SK-N-SH (cell line): ENCODE data around the gene GLYATL1B. TPM values are rescaled to one million over a fixed set of nuclear protein-coding genes. Genes with fewer than 3 reads are reported as not detected.
"Not testable (repeated sequence)": the region's sequence is repeated elsewhere in the genome, so short reads cannot be mapped to it uniquely, and the experiment has no call there.

Source experiments
- CTCF ChIA-PET: fragments of 300-600, 350-600 bp; formaldehyde crosslinking; extraction: SDS; loops from one replicate; lab custom pipeline; 2021; lab: Yijun Ruan, JAX
- POLR2A ChIA-PET: fragments of 350-600 bp; sonication (Branson Sonifier 250); formaldehyde crosslinking; extraction: SDS; loops from one replicate; lab custom pipeline; 2020; ENCODE audit warnings: antibody characterized with exemption, inconsistent platforms; lab: Yijun Ruan, JAX
- DNase-seq: peaks from one replicate; pipeline ENCODE4 v3.0.0; 2012
- H2AFZ ChIP-seq: fragments of 200-600 bp; sonication (generic); 2 replicates; pipeline ENCODE4 v1.8.1; 2016; ENCODE audit warnings: antibody characterized with exemption, mild to moderate bottlenecking, low read depth
- H3F3A ChIP-seq: fragments of 200-600 bp; sonication (generic); replicated peaks from 2 replicates; pipeline ENCODE3; 2016; ENCODE audit warnings: antibody characterized with exemption, mild to moderate bottlenecking; ENCODE audit not compliant: insufficient read depth
- H3K27ac ChIP-seq, 2 experiments: fragments of 200-500 bp in 1 of 2; fragments of 200-600 bp in 1 of 2; sonication (Bioruptor generic) in 1 of 2; sonication (generic), shearing (Covaris generic) in 1 of 2; 2 replicates each; pipeline versions ENCODE4 v1.5.1 to v1.6.1; 2014 to 2016; ENCODE audit warnings: low read depth in 2 of 2, inconsistent platforms in 1 of 2, low read length in 1 of 2, mild to moderate bottlenecking in 1 of 2, mixed read lengths in 1 of 2
- H3K27me3 ChIP-seq: fragments of 200-600 bp; sonication (generic), shearing (Covaris generic); 2 replicates; pipeline ENCODE4 v1.6.1; 2016; ENCODE audit warnings: mixed run types; ENCODE audit not compliant: insufficient read depth
- H3K36me3 ChIP-seq, 2 experiments: fragments of 200-500 bp in 1 of 2; fragments of 200-600 bp in 1 of 2; sonication (Bioruptor generic) in 1 of 2; sonication (generic) in 1 of 2; replicated peaks in 1 of 2; 2 replicates each; pipeline versions ENCODE3 to v1.5.1; 2014 to 2016; ENCODE audit warnings: low read length in 1 of 2, mild to moderate bottlenecking in 1 of 2; ENCODE audit not compliant: insufficient read depth in 2 of 2, control insufficient read depth in 1 of 2
- H3K4me1 ChIP-seq, 2 experiments: fragments of 200-500 bp in 1 of 2; fragments of 200-600 bp in 1 of 2; sonication (Bioruptor generic) in 1 of 2; sonication (generic), shearing (Covaris generic) in 1 of 2; 2 replicates each; pipeline versions ENCODE4 v1.5.1 to v1.6.1; 2014 to 2016; ENCODE audit warnings: low read depth in 1 of 2, low read length in 1 of 2, mixed run types in 1 of 2; ENCODE audit not compliant: insufficient read depth in 2 of 2, control insufficient read depth in 1 of 2
- H3K4me2 ChIP-seq: fragments of 200-600 bp; sonication (generic), shearing (Covaris generic); 2 replicates; pipeline ENCODE4 v1.6.1; 2017; ENCODE audit warnings: mixed run types
- H3K4me3 ChIP-seq, 2 experiments: fragments of 200-500 bp in 1 of 2; fragments of 200-600 bp in 1 of 2; sonication (Bioruptor generic) in 1 of 2; sonication (generic), shearing (Covaris generic) in 1 of 2; 2 replicates each; pipeline versions ENCODE4 v1.5.1 to v1.8.1; 2014 to 2016; ENCODE audit warnings: low read depth in 2 of 2, inconsistent platforms in 1 of 2, low read length in 1 of 2, mild to moderate bottlenecking in 1 of 2, mixed read lengths in 1 of 2, moderate library complexity in 1 of 2
- H3K79me2 ChIP-seq: fragments of 200-600 bp; sonication (generic); 2 replicates; pipeline ENCODE4 v1.8.1; 2017; ENCODE audit warnings: mild to moderate bottlenecking; ENCODE audit not compliant: insufficient read depth
- H3K9ac ChIP-seq: fragments of 200-600 bp; sonication (generic); 2 replicates; pipeline ENCODE4 v1.6.1; 2017; ENCODE audit warnings: mixed run types
- H3K9me2 ChIP-seq: fragments of 200-600 bp; sonication (generic); 2 replicates; pipeline ENCODE4 v1.6.1; 2017; ENCODE audit warnings: mixed run types
- H3K9me3 ChIP-seq: fragments of 200-600 bp; sonication (generic); 2 replicates; pipeline ENCODE4 v1.6.1; 2017; ENCODE audit warnings: mixed run types, mild to moderate bottlenecking, moderate library complexity
- H4K20me1 ChIP-seq: fragments of 200-600 bp; sonication (generic); 2 replicates; pipeline ENCODE4 v1.6.1; 2017; ENCODE audit warnings: mild to moderate bottlenecking, mixed run types; ENCODE audit not compliant: insufficient read depth
- FOXJ3 ChIP-seq: sonication (generic); formaldehyde crosslinking; IDR thresholded peaks from 2 replicates; pipeline ENCODE4 v1.5.1; 2020; ENCODE audit warnings: mild to moderate bottlenecking, missing genetic modification reagents
- RAD21 ChIP-seq: IDR thresholded peaks from 2 replicates; pipeline ENCODE4 v1.6.1; 2012; ENCODE audit warnings: mild to moderate bottlenecking, low read length
- SMC3 ChIP-seq: IDR thresholded peaks from 2 replicates; pipeline ENCODE4 v1.6.1; 2012; ENCODE audit warnings: low read depth, low read length, improper control_type of control experiment
- ZBTB33 ChIP-seq: IDR thresholded peaks from 2 replicates; pipeline ENCODE4 v1.4.0; 2012; ENCODE audit warnings: low read depth, borderline replicate concordance
- WGBS: methylation state at CpG from one replicate; pipeline ENCODE4 v1.1.6; 2017; ENCODE audit warnings: low lambda C conversion rate; 5-methylcytosine and 5-hydroxymethylcytosine counted together
- polyA plus RNA-seq, 3 experiments: library from polyadenylated mRNA; depleted of rRNA; stranded (reverse); fragments of >200 nt; gene quantifications; 2 replicates each; pipeline ENCODE4 v1.2.3, GENCODE V29; 2012
- TF ChIP-seq, protein P1 (sequence below): fragments of 200-600 bp; sonication (generic); IDR thresholded peaks from 2 replicates; pipeline ENCODE4 v1.6.1; 2017; ENCODE audit warnings: antibody characterized with exemption, mild to moderate bottlenecking, moderate library complexity

GLYATL1B gene
- polyA plus RNA-seq, 1 of the 3 experiments (the other 2 are of a cell fraction), result not detected

DNA sequence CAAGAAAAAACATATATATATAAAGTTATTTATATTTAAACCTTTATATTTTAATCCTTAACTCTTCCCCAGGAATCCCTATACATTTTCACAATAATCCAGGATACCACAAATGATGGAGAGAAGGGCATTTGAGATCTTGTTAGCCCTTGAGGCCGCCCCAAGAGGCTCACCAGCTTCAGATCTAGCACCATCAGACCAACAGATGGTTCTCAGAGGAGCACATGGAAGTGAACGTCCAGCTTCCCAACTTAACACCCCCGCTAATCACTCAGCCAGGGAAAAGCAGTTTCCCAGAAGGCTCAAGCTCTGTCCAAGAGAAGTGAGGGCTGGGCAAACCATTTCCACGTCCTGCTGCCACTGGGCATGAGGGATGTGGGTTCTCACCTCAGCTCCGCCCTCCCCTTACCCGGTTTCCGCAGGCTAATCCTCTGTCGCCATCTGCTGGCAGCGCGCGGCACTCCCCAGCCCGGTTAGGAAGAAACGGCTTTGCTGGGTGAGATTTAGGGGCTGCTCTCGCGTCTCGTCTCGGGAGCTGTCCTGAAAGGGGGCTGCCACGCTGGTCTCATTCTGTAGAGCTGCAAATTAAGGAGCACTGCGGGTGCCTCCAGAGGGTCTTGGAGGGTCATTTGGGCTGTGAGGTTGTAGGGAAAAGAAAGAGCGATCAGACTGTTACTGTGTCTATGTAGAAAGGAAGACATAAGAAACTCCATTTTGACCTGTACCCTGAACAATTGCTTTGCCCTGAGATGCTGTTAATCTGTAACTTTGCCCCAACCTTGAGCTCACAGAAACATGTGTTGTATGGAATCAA, 49.7 kb downstream of the GLYATL1B start:
- Histone ChIP-seq H3F3A (no peaks in the 10 kb centered on the region), H3K9ac (no peak overlapping the region), H3K9me3 (no peaks in the 10 kb centered on the region), H3K79me2 (no peaks in the 10 kb centered on the region), H2AFZ (peak overlapping the region; percentile 74; the same call in 1 of the 2 replicates), H3K36me3 (peaks cover 0 to 32% of the 10 kb centered on the region in 2 experiments), H3K4me2 (peak overlapping the region; percentile 59; the same call in 1 of the 2 replicates), H3K9me2 (no peaks in the 10 kb centered on the region), H3K4me3 (peak overlapping the region; percentile 12 to 35; a peak in 2 of 4 replicates), H3K27me3 (no peaks in the 10 kb centered on the region), H3K27ac (no peak overlapping the region), H3K4me1 (peaks cover 0 to 3% of the 10 kb centered on the region in 2 experiments; a peak in 1 of 4 replicates), H4K20me1 (no peaks in the 10 kb centered on the region)
- WGBS, result 25% methylated on average over 15 of the region's 20 CpGs
- TF ChIP-seq ZBTB33 (no peak), SMC3 (peak; percentile 76), FOXJ3 (CRISPR knock-in tag) (no peak), RAD21 (peak; percentile 94)
- TF ChIP-seq, protein P1, sequence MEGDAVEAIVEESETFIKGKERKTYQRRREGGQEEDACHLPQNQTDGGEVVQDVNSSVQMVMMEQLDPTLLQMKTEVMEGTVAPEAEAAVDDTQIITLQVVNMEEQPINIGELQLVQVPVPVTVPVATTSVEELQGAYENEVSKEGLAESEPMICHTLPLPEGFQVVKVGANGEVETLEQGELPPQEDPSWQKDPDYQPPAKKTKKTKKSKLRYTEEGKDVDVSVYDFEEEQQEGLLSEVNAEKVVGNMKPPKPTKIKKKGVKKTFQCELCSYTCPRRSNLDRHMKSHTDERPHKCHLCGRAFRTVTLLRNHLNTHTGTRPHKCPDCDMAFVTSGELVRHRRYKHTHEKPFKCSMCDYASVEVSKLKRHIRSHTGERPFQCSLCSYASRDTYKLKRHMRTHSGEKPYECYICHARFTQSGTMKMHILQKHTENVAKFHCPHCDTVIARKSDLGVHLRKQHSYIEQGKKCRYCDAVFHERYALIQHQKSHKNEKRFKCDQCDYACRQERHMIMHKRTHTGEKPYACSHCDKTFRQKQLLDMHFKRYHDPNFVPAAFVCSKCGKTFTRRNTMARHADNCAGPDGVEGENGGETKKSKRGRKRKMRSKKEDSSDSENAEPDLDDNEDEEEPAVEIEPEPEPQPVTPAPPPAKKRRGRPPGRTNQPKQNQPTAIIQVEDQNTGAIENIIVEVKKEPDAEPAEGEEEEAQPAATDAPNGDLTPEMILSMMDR, result peak; percentile 98
- ChIA-PET POLR2A (interaction anchor here (1.0 kb wide), 1 partner anchor 83 kb away, joined by 3 read pairs; no protein-coding TSS in a partner anchor), CTCF (interaction anchor here (0.6 to 3.8 kb wide), 62 partner anchors 8 to 557 kb away, joined by 3 to 46 read pairs (median 5); partner anchors contain the start of genes DTX4, FAM111B and GLYATL1B)
- DNase-seq, result peak; percentile 86

GRCh38 chr11:59136551-59136950, 50.4 kb downstream of the GLYATL1B start:
- H4K20me1 ChIP-seq, POLR2A ChIA-PET, H3K9me3 ChIP-seq, H2AFZ ChIP-seq, H3K27ac ChIP-seq, H3K79me2 ChIP-seq, H3K4me3 ChIP-seq, DNase-seq, H3K9me2 ChIP-seq, H3K27me3 ChIP-seq, H3K9ac ChIP-seq, H3K4me1 ChIP-seq, H3K4me2 ChIP-seq, H3F3A ChIP-seq: not testable (repeated sequence)
- WGBS, result 80% methylated on average over 6 of the region's 6 CpGs
- CTCF ChIA-PET, result interaction anchor here (0.6 to 3.8 kb wide), 44 partner anchors 9 to 557 kb away, joined by 3 to 46 read pairs (median 8); partner anchors contain the start of genes DTX4, FAM111B and GLYATL1B
- peaks cover 0 to 28% of the 10 kb centered on the region in 2 experiments for H3K36me3 ChIP-seq
